ENCODE data around the gene CBFA2T3.

Gene CBFA2T3

GRCh38 chr16:88977812-88978607, 1.0 kb upstream of the CBFA2T3 start:
- no peak for DNase-seq (ENCODE audit: low read depth in 2 of 3, low spot score in 2 of 3)

GRCh38 chr16:88976366-88977017, 515 bp downstream of the CBFA2T3 start:
- DNase-seq (ENCODE audit: low read depth in 2 of 3, low spot score in 2 of 3), result no peak

GRCh38 chr16:88975511-88976061, 1.4 kb downstream of the CBFA2T3 start:
- DNase-seq (ENCODE audit: low read depth in 2 of 3, low spot score in 2 of 3), result no peak

- no peak for DNase-seq (ENCODE audit: low read depth in 2 of 3, low spot score in 2 of 3)
Observed at GRCh38 chr16:88974916-88975215, 2.1 kb downstream of the CBFA2T3 start.

- DNase-seq (ENCODE audit: low read depth in 2 of 3, low spot score in 2 of 3), result no peak
Observed at GRCh38 chr16:88974080-88974915, 2.7 kb downstream of the CBFA2T3 start.

GRCh38 chr16:88973415-88974050, 3.5 kb downstream of the CBFA2T3 start:
- DNase-seq (ENCODE audit: low read depth in 2 of 3, low spot score in 2 of 3), result no peak

GRCh38 chr16:88973007-88973410, 4.0 kb downstream of the CBFA2T3 start:
- no peak for DNase-seq (ENCODE audit: low read depth in 2 of 3, low spot score in 2 of 3)

- no peak for DNase-seq (ENCODE audit: low read depth in 2 of 3, low spot score in 2 of 3)
Observed at GRCh38 chr16:88972349-88972748, 4.7 kb downstream of the CBFA2T3 start.

- DNase-seq (ENCODE audit: low read depth in 2 of 3, low spot score in 2 of 3), result no peak
Observed at GRCh38 chr16:88971371-88972097, 5.5 kb downstream of the CBFA2T3 start.

GRCh38 chr16:88970539-88971065, 6.4 kb downstream of the CBFA2T3 start:
- no peak for DNase-seq (ENCODE audit: low read depth in 2 of 3, low spot score in 2 of 3)

GRCh38 chr16:88970050-88970449, 7.0 kb downstream of the CBFA2T3 start:
- no peak for DNase-seq (ENCODE audit: low read depth in 2 of 3, low spot score in 2 of 3)

GRCh38 chr16:88969361-88969831, 7.6 kb downstream of the CBFA2T3 start:
- DNase-seq (ENCODE audit: low read depth in 2 of 3, low spot score in 2 of 3), result no peak

GRCh38 chr16:88968589-88969280, 8.3 kb downstream of the CBFA2T3 start:
- DNase-seq (ENCODE audit: low read depth in 2 of 3, low spot score in 2 of 3), result no peak

- DNase-seq (ENCODE audit: low read depth in 2 of 3, low spot score in 2 of 3), result no peak
Observed at GRCh38 chr16:88967830-88968588, 9.0 kb downstream of the CBFA2T3 start.

- no peak for DNase-seq (ENCODE audit: low read depth in 2 of 3, low spot score in 2 of 3)
Observed at GRCh38 chr16:88966986-88967829, 9.8 kb downstream of the CBFA2T3 start.

GRCh38 chr16:88965826-88966480, 11.1 kb downstream of the CBFA2T3 start:
- no peak for DNase-seq (ENCODE audit: low read depth in 2 of 3, low spot score in 2 of 3)

- no peak for DNase-seq (ENCODE audit: low read depth in 2 of 3, low spot score in 2 of 3)
Observed at GRCh38 chr16:88965411-88965810, 11.6 kb downstream of the CBFA2T3 start.
